Right atrium auricular region (tissue), 2 donors: ENCODE results near the gene TSNAX. TPM values are rescaled to one million over a fixed set of nuclear protein-coding genes. Genes with fewer than 3 reads are reported as not detected.

Experiments used
- DNase-seq: peaks from one replicate; pipeline ENCODE4 v3.0.0-alpha.2; 2019; ENCODE audit warnings: low spot score
- H3K27ac ChIP-seq, 2 donors: fragments of 200-600 bp; sonication (generic); 1 replicate in 1 of 2; 2 replicates in 1 of 2; pipeline ENCODE4 v1.5.1; 2016 to 2019
- H3K27me3 ChIP-seq, 2 donors: fragments of 200-600 bp; sonication (generic); one replicate each; pipeline versions ENCODE4 v1.5.1 to v1.6.0; 2017 to 2019
- H3K36me3 ChIP-seq: fragments of 200-600 bp; sonication (generic); one replicate; pipeline ENCODE4 v1.5.1; 2016
- H3K4me1 ChIP-seq, 2 donors: fragments of 200-600 bp; sonication (generic); one replicate each; pipeline versions ENCODE4 v1.5.1 to v1.6.0; 2017 to 2019
- H3K4me3 ChIP-seq, 2 donors: fragments of 200-600 bp; sonication (generic); 1 replicate in 1 of 2; 2 replicates in 1 of 2; pipeline ENCODE4 v1.5.1; 2017 to 2019; ENCODE audit warnings: mild to moderate bottlenecking in 1 of 2, moderate library complexity in 1 of 2
- H3K9me3 ChIP-seq, 2 donors: fragments of 200-600 bp; sonication (generic); one replicate each; pipeline ENCODE4 v1.5.1; 2019
- CTCF ChIP-seq, 2 donors: fragments of 200-600 bp; sonication (generic); IDR thresholded peaks; one replicate each; pipeline ENCODE4 v1.5.1; 2019; ENCODE audit warnings: antibody characterized with exemption in 2 of 2
- total RNA-seq, 2 donors: library from RNA; depleted of rRNA; stranded (reverse); fragments of >200 nt; gene quantifications; one replicate each; pipeline ENCODE4 v1.1.0, GENCODE V29; 2016

The TSNAX gene
- total RNA-seq, 2 donors from 2014 or later = 19.5 to 26.3 TPM

- Histone ChIP-seq H3K9me3 (no peaks in the 10 kb centered on the region), H3K36me3 (peaks cover 9% of the 10 kb centered on the region), H3K4me1 (peaks cover 0 to 33% of the 10 kb centered on the region in 2 donors), H3K4me3 (no peak overlapping the region), H3K27ac (no peak overlapping the region), H3K27me3 (no peaks in the 10 kb centered on the region)
- TF ChIP-seq CTCF (IDR thresholded peaks at IDR 0.05) = no peak
- DNase-seq = no peak
Measured at GRCh38 chr1:231533240-231533639, 4.8 kb downstream of the TSNAX start.

- peak overlapping the region in 1 of 2 donors; percentile 20 for H3K27ac ChIP-seq
- DNase-seq = no peak
- H3K4me1 ChIP-seq = peaks cover 0 to 25% of the 10 kb centered on the region in 2 donors
- peaks cover 9% of the 10 kb centered on the region for H3K36me3 ChIP-seq
- H3K27me3 ChIP-seq = no peaks in the 10 kb centered on the region
- no peaks in the 10 kb centered on the region for H3K9me3 ChIP-seq
- TF ChIP-seq CTCF (IDR thresholded peaks at IDR 0.05) = no peak
- H3K4me3 ChIP-seq = no peak overlapping the region
Measured at GRCh38 chr1:231534703-231535159, 6.3 kb downstream of the TSNAX start.

GRCh38 chr1:231536099-231536498 lies 7.6 kb downstream of the TSNAX start:
- Histone ChIP-seq H3K36me3 (peaks cover 12% of the 10 kb centered on the region), H3K27me3 (no peaks in the 10 kb centered on the region), H3K4me3 (no peak overlapping the region), H3K27ac (no peak overlapping the region), H3K4me1 (peaks cover 0 to 22% of the 10 kb centered on the region in 2 donors), H3K9me3 (peaks cover 0 to 8% of the 10 kb centered on the region in 2 donors)
- no peak for TF ChIP-seq CTCF (IDR thresholded peaks at IDR 0.05)
- no peak for DNase-seq

- Histone ChIP-seq H3K27me3 (no peaks in the 10 kb centered on the region), H3K9me3 (peaks cover 0 to 10% of the 10 kb centered on the region in 2 donors), H3K4me3 (no peak overlapping the region), H3K27ac (no peak overlapping the region), H3K36me3 (peaks cover 36% of the 10 kb centered on the region), H3K4me1 (peaks cover 0 to 9% of the 10 kb centered on the region in 2 donors)
- TF ChIP-seq CTCF (IDR thresholded peaks at IDR 0.05) = no peak
- DNase-seq = no peak
Measured at GRCh38 chr1:231540847-231541246, 12.4 kb downstream of the TSNAX start.

- no peak for TF ChIP-seq CTCF (IDR thresholded peaks at IDR 0.05)
- Histone ChIP-seq H3K27me3 (no peaks in the 10 kb centered on the region), H3K4me1 (peaks cover 0 to 14% of the 10 kb centered on the region in 2 donors), H3K36me3 (peaks cover 35% of the 10 kb centered on the region), H3K27ac (no peak overlapping the region), H3K9me3 (peaks cover 0 to 10% of the 10 kb centered on the region in 2 donors), H3K4me3 (no peak overlapping the region)
- DNase-seq = no peak
Measured at GRCh38 chr1:231541842-231542241, 13.4 kb downstream of the TSNAX start.

GRCh38 chr1:231544943-231545592 lies 16.6 kb downstream of the TSNAX start:
- no peak for DNase-seq
- Histone ChIP-seq H3K27me3 (no peaks in the 10 kb centered on the region), H3K4me1 (peaks cover 0 to 18% of the 10 kb centered on the region in 2 donors), H3K9me3 (peaks cover 0 to 10% of the 10 kb centered on the region in 2 donors), H3K27ac (no peak overlapping the region), H3K4me3 (no peak overlapping the region), H3K36me3 (peaks cover 27% of the 10 kb centered on the region)
- TF ChIP-seq CTCF (IDR thresholded peaks at IDR 0.05) = no peak
